GM21737 (cell line): ENCODE measurements around the gene PSMD2.
"Not testable (repeated sequence)": the region's sequence is repeated elsewhere in the genome, so short reads cannot be mapped to it uniquely, and the experiment has no call there.

Source experiments
- ATAC-seq: cut with Tn5 transposase; IDR thresholded peaks from one replicate; pipeline ENCODE4 v1.9.1; 2021; ENCODE audit warnings: mild to moderate bottlenecking, moderate library complexity; ENCODE audit not compliant: unreplicated experiment

PSMD2 gene

DNA sequence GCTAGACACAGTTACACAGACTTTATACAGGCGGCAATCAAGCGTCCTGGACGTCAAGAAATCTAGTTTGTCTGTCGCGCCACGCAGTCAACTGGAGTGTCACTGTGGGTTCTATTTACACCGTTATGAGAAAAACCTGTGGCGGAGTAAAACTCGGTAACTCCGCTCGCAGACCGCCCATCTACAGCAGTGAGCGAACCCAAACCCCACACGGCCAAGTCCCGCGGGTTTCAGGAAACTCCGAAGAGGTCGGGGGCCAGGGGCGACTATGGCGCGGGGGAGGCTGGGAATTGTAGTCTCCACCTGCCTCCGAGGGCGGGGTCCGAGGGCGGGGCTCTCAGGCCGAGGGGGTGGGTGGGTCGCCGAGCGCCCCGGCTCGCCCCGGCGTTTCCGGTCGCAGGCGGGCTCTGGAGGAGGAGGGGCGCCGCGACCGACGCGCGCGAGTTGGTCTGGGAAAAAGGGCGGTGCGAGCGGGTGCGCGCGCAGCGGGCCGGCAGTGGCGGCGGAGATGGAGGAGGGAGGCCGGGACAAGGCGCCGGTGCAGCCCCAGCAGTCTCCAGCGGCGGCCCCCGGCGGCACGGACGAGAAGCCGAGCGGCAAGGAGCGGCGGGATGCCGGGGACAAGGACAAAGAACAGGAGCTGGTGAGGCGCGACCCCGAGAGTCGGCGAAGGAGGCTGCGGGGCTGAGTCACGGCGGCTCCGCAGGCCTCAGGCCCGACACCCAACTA is at the start of gene PSMD2:
TSS of gene PSMD2 (plus strand) at position 483 of the 729 bp plus-strand sequence. CDS start at position 509, 26 bp downstream.
- ATAC-seq: peak; percentile 94

DNA sequence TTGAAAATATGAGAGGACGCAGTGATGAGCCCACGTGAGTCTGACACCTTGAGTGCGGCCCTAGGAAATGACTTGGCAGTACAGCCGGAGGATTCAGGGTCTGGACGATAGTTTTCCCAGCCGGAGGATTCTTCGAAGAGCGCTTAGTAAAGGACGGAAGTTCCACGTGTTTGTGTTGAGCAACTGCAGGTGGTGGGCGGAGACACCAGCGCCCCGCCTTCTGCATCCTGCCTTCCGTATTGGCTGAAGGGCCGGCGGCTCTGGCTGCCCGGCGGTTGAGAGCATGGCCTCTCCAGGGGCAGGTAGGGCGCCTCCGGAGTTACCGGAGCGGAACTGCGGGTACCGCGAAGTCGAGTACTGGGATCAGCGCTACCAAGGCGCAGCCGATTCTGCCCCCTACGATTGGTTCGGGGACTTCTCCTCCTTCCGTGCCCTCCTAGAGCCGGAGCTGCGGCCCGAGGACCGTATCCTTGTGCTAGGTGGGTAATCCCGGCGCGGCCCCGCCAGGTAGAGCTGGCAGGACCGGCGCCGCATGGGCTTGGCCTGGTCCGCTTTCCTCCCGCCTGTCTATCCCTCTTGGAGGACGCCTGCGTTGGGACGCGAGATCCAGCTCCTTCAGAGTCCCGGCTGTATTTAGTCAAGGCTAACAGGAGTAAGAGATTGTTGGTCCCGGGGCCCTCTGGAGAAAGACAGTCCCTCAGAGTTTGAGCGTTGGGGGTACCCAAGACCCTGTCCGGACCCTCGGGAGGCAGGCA is 49.5 kb upstream of the PSMD2 start, which contains the start of gene EEF1AKMT4:
TSS of gene EEF1AKMT4 (plus strand) at position 261 of the 755 bp plus-strand sequence. CDS start at position 284, 23 bp downstream.
- ATAC-seq: peak; percentile 88

DNA sequence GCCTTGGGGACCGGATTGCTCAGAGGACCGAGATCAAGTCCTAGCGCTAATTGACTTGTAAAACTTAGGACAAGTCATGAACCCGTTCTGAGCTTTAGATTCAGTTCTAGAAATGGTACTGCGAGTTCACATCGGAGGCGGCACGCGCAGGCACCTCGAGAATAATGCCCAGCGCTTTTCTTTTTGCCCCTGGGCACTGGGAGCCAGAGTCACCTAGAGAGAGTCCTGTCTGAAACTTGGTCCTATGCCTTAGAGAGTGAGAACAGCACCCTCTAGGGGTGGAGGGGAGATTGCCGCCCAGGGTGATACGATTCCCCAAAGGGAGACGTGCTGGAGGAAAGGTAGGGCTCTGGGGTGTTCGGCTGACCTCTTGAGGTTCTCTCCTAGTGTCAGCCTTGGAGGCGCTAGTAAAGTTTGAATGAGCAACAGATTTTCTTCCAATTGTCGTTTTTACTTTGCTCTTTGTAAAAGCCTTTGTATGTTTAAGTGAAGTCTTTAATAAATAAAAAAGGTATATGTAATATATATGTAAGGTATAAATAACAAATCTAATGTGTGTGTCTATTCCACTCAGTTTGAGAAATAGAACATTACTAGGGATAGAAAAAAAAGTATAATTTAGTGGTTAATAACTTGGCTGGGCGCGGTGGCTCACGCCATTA is 48.7 kb upstream of the PSMD2 start:
- peak; percentile 70 for ATAC-seq

DNA sequence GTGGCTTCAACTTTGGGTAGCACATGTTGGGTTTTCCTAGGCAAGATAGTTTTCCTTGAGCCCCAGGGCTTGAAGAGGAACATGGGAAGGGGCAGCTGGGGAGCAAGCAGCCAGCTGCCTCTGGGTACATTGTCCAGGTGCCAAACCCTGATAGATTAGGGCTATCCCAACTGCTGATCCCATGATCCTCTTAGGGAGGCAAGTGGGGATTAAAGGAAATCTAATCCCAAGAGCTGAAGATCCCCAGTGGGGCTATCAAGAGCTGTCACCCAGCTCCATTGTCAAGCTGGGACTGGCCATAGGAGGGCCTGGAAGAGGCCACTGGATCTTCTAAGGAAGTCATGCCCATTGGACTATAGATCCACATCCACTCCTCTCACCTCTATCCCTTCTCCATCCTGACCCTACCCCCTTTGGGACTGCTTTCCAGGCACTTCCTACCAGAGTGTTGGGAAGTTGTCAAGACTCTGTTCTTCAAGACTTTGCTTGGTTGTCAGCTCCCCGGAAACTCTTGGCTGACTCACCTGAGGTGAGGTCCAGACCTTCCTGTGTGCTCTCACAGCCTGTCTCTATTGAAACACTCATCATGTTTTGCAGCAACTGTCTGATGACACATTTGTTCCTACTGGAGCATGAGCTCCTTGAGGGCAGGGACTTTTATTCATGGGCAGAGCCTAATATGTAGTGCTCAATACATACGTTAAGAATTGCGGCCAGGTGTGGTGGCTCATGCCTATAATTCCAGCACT is 43.6 kb upstream of the PSMD2 start:
- no peak for ATAC-seq

DNA sequence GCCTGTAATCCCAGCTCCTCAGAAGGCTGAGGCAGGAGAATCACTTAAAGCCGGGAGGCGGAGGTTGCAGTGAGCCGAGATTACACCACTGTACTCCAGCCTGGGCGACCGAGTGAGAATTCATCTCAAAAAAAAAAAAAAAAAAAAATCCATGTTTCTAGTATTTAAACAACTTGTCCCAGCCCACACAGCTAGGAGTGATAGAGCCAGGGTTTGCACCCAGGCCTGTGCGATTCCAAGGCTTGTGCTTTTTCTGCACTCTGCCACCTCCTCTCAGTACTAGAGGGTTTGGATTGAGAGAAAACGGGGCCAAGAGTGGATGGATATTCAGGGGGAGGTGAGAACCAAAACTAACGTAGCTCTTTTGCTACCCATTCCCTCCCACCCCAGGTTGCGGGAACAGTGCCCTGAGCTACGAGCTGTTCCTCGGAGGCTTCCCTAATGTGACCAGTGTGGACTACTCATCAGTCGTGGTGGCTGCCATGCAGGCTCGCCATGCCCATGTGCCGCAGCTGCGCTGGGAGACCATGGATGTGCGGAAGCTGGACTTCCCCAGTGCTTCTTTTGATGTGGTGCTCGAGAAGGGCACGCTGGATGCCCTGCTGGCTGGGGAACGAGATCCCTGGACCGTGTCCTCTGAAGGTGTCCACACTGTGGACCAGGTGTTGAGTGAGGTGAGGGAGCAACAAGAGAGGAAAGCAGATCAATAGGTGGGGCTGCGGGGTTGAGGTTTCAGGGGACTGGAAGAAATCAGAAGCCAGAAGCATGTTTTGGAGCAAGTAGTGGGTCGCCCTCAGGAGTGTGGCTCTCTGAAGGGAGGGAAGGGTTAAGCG is 41.7 kb upstream of the PSMD2 start:
- no peak for ATAC-seq

DNA sequence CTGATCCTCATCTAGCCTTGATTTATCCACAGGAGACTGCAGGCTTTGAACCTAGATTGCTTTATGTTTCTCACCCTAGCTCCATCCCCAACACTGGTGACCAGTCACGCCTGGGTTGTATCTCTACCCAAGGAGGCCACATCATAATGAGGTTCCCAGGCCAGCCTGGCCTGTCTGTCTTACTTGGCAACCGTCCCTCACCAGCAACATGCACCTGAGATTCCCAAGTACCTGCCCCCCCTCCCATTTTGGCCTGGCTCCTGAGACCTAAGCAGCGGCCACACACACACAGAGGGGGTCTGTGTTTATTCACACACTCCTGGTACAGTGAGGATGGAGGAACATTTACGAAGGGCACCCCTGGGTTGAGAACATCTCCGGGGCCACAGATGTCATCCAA is 40.1 kb upstream of the PSMD2 start:
- no peak for ATAC-seq

DNA sequence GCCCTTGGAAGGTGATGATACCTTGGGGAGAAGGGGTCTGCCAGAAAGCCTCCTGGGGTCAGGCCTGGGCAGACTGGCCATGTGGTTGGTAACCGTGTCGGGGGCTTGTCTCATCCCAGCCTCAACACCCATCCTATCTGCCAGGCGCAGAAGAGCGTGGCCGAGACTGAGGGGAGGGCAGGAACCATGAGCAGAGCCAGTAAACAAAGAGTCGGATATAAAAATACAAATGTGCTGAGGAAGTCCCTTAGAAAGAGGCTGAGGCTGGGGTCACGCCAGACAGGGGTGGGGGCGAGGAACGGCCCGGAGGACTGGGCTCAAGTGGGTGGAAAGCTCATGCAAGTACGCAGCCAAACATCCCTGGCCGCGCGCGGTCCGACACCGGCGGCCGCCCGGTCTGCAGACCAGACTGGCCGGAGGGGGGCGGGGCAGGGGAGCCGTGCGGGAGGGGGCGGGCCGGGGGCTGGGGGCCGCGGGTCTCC is 39.6 kb upstream of the PSMD2 start:
- no peak for ATAC-seq

DNA sequence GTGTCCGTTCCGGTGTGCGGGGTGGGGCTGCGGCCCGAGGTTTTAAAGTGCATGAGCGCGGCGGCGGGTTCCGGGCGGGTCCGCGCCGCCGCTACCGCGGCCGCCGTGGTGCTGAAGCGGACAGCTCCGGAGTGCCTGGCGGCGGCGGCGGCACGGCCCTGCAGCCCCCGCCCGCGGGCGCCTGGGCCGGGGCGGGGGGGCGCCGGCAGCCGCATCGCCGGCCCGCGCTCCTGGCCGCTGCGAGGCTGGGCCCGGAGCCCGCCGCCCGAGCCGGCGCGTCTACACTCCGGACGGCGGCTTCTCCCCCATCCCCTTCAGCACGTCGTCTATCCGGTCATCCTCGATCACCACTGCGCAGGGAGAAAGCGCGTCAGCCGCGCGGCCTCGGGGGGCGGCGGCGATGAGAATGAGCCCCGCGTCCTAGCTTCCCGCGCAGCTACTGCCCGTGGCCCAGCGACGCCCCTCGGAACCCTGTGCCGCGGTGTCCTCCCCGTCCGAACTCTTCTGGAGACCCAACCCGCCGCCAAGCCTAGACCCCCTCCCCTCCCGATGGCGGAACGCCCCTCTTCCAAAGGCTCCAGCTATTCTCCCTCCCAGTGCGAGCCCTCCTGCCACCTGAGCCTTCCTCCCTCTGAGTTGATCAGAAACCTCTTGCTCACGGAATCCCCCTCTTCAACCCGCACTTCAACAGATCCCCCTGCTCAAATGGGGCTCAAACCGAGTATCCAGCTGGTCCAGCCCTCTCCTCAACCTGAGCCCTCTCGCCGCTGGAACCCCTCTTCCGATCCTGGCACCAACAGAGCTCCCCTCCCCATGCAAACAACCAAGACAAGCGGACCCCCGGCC is 38.9 kb upstream of the PSMD2 start:
- ATAC-seq: no peak

DNA sequence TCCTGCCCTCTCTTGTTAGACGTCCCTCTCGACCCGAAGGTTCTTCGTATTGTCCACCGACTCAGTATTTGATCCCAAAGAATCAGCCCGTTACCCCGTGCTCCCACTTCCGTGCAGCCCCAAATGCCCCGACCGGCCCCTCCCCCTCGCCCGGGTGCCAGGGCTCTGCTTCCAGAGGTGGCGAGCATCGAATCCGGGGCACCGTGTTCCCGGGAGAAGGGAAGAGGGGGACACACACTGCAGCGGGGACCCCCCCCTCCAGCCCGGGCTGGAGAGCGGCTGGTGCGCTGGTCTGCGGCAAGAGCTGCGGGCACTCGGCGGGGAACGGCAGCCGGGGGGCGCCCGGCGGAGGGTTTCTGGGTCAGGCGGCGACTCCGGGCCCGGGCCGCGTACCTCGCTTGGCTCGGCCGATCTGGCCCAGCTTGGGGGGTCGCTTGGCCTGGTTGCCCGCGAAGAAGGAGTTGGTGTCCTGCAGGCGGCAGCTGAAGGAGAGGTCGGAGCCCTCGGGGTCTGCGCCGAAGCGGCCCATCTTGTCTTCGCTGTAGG is 38.2 kb upstream of the PSMD2 start:
- no peak for ATAC-seq

DNA sequence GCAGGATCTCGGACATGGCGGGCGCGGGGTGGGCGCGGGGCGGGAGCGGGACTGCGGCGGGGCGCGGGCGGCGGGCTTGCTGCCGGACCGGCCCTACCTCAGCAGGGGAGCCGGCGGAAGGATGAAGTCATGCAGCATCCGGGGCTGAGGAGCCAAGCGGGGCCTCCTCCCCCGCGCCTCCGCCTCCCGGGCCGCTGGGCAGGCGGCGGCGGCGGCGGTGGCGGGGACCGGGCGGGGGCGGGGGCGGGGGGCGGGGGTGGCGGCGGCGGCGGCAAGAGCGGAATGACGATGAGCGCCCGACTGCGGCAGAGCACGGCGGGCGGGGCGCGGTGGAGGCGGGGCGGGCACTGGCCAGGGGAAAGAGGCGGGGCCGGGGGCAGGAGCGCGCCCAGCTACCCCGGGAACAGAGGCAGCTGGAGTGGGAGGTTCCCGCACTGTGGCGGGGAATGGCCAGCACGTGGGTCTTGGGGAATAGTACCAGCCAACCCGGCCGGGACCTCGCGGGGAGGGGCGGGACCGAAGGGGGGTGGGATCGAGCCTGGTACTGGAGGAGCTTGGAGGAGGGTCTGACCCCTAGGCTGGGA is 37.7 kb upstream of the PSMD2 start, which contains the start of gene CAMK2N2:
TSS of gene CAMK2N2 (minus strand) at position 284 of the 584 bp plus-strand sequence. CDS start at position 16, 268 bp downstream.
- no peak for ATAC-seq

DNA sequence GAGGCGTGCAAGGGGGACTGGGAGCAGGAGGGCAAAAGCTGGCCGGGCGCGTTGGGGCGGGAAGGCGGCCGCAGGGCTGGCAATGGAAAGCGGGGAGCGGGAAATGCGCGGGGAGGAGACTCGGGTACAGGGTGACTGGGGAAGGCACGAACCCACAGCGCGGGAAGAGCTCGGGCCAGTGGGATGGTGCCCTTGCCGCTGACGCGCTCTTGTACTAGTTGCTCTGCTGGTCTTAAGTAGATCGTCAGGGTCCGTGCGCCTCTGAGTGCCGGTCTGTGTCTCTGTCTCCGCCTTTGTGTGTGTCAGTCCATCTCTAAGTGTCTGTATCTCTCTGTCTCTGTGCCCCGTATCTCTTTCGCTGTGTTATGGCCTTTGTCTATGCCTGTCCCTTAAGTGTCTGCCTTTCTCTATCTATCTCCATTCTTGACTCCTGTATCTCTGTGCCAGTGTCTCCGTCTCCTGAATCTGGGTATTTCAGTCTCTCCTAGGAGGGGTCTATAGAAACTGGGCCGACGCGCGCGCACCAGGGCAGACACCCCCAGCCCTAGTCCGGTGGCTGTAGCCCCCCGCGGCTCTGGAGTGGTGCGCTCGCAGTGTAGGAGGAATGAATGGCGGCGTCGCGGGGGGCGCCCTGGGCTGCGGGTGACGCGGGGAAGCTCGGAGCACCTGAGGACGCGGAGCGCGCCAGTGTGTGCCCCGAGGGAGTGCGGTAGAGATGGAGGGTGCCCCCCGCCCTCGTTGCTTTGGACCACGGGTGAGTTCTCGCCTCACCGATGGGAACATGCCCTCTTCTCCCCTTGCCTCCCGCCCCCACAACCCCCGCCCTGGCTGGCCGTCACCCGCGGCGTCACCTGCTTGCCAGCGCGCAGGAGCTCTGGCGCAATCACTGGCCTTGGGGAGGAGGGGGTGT is 36.9 kb upstream of the PSMD2 start:
- ATAC-seq: no peak

DNA sequence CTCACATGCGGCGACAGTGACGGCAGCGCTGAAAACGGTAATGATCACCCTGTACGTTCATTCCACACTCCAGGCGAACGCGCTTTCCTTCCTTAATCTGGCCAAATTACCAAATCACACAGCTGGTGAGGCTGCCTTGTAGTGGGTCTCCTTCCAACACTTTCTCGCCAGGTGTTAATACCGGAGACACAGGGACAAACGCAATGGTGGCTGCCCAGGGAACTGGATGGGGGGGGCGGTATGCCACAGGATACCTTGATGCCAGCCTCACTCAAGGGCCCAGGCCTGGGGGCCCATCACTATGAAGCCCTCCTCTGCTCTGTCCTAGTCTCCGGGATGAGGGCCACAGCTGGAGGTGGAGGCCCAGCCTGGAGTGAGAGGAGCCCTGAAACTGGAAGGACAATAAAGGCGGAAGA is 36.3 kb upstream of the PSMD2 start:
- no peak for ATAC-seq

DNA sequence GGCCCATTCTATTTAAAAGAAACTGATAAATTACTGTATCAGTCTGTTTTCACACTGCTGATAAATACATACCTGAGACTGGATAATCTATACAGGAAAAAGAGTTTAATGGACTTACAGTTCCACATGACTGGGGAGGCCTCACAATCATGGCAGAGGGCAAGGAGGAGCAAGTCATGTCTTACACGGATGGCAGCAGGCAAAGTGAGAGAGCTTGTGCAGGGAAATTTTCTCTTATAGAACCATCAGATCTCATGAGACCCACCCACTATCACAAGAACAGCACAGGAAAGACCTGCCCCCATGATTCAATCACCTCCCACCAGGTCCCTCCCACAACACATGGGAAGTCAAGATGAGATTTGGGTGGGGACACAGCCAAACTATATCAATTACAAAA is 31.8 kb upstream of the PSMD2 start:
- not testable (repeated sequence) for ATAC-seq

DNA sequence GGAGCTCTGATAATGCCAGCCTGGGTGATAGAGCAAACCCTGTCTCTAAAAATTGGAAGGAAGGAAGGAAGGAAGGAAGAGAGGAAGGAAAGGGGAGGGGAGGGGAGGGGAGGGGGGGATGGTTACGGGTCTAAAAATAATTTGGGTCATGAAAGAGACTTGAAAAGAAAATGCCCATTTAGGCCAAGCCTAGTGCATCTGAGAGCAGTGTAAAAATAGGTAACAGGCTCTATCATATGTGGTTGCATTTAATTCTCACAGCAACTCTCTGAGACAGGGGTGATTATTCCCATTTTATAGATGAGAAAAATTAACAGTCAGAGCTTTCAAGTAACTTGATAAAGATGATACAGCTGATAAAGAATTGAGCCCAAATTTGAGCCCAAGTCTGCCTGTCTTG is 26.8 kb upstream of the PSMD2 start:
- no peak for ATAC-seq

DNA sequence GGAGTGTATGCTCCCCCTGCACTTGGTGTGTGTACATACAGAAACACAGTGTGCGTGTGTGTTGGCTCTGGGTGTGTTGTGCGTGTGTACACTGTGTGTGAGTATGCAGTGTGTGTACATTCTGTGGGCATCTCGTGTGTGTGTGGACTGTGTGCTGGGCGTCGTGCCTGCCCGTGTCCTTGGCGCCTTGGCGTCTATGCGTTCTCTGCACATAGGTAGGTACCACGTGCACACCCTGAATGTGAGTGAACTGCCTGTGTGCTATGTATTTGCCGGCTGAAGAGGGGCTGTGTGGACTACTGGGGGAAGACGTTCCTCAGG is 23.7 kb upstream of the PSMD2 start:
- no peak for ATAC-seq

DNA sequence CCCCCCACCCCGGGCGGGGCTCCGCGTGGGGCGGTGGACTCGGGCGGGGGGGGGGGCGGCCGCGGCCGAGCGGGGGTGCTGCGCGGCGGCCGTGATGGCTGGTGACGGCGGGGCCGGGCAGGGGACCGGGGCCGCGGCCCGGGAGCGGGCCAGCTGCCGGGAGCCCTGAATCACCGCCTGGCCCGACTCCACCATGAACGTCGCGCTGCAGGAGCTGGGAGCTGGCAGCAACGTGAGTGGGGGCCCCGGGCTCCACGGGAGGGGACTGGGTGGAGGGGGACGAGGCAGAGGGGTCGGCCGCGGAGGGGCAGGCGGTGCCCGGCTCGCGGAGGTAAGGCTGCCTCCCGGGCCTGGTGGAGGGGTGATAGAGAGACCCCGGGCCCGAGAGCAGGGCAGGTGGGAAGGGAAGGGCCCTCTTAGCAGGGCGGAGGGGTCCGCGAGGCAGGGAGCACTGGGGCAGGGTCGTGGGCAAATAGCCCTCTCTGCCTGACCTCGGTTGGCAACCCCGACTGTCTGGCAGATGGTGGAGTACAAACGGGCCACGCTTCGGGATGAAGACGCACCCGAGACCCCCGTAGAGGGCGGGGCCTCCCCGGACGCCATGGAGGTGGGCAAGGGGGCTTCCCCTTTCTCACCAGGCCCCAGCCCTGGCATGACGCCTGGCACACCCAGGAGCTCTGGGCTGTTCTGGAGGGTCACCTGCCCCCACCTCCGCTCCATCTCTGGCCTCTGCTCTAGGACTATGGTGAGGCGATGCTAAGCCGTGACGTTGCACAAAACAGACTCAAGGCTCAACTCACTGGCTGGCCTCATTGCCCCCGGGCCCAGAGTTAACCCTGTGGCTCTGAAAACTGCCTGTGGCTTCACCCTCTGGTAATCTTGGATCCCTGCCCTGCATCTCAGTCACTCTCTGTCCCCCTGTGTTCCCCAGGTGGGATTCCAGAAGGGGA is 22.8 kb upstream of the PSMD2 start, which contains the start of gene ECE2:
TSS of gene ECE2 (plus strand) at position 62 of the 950 bp plus-strand sequence. CDS start at position 194, 132 bp downstream.
- no peak for ATAC-seq
